OCI-LY7 (cell line): ENCODE results near the gene GPRIN2.

Experiments
- EZH2phosphoT487 ChIP-seq: fragments of 200-600 bp; sonication (generic); IDR thresholded peaks from 2 replicates; pipeline ENCODE4 v1.6.1; 2018; ENCODE audit warnings: low read depth, borderline replicate concordance, mild to moderate bottlenecking, mixed run types, antibody characterized with exemption, low read length, moderate library complexity, mixed read lengths
- TF ChIP-seq, protein P1 (sequence below): fragments of 200-600 bp; sonication (generic); conservative IDR thresholded peaks from 2 replicates; pipeline ENCODE4 v1.5.1; 2014; ENCODE audit warnings: mild to moderate bottlenecking, antibody characterized with exemption, low read length, moderate library complexity, mixed read lengths

DNA sequence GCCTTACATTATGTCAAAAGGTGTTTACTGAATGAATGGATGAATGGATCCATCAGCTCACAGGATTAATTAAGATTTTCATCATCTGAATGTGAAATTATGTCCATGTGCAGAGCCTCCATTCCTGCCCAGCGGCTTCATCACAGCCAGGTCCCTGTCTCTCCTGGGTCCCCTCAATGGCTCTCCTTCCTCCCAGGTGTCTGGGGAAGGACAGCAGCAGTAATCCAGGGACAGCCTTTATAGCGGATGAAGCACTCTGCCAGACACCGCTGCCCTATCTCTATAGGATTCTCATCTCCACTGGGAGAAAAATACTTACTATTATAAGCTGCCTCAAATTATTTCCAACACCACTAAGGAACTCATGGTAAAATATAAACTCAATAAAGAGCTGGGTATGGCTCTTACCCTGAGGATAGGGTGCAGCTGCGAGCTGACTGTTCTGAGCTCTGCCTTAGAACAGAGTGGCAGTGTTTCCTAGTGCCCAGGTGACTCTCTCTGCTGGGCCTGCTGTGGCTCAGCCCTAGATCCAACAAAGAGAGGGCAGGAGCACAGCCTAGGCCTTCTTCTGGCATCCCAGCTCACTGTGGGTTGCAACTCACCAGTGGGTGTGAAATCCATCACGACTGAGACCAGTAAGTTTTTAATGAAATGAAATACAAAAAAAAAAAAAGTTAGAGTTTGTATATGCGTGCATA lies 38.3 kb downstream of the GPRIN2 start:
- TF ChIP-seq, protein P1, sequence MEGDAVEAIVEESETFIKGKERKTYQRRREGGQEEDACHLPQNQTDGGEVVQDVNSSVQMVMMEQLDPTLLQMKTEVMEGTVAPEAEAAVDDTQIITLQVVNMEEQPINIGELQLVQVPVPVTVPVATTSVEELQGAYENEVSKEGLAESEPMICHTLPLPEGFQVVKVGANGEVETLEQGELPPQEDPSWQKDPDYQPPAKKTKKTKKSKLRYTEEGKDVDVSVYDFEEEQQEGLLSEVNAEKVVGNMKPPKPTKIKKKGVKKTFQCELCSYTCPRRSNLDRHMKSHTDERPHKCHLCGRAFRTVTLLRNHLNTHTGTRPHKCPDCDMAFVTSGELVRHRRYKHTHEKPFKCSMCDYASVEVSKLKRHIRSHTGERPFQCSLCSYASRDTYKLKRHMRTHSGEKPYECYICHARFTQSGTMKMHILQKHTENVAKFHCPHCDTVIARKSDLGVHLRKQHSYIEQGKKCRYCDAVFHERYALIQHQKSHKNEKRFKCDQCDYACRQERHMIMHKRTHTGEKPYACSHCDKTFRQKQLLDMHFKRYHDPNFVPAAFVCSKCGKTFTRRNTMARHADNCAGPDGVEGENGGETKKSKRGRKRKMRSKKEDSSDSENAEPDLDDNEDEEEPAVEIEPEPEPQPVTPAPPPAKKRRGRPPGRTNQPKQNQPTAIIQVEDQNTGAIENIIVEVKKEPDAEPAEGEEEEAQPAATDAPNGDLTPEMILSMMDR: no peak
- no peak for TF ChIP-seq EZH2phosphoT487
